VCaP (cell line): ENCODE data around the gene GPRASP1.
"Not testable (repeated sequence)": the region's sequence is repeated elsewhere in the genome, so short reads cannot be mapped to it uniquely, and the experiment has no call there.

ENCODE experiments used
- H3K27ac ChIP-seq: fragments of 450-650 bp; 2 replicates; pipeline ENCODE4 v1.5.1; 2017
- TF ChIP-seq, protein P1 (sequence below): fragments of 450-650 bp; conservative IDR thresholded peaks from 2 replicates; pipeline ENCODE4 v1.5.1; 2017; ENCODE audit warnings: mild to moderate bottlenecking, moderate library complexity

GPRASP1 gene

DNA sequence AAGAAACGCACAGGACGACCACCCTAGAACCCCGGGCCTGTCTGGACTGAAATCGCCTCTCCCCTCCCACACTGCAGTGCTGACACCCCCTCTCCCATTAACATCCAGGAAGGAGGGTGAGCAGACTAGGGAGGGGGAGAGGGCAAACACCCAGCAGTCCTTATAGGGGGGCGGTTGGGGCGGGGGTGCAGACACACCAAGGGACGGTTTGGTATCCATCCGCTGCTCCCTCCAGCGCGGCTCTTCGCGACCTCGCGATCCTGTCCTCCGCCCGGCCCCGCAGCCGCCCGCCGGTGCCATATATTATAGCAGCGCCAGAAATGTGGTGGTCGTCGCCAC, 411 bp upstream of the GPRASP1 start:
- TF ChIP-seq, protein P1, sequence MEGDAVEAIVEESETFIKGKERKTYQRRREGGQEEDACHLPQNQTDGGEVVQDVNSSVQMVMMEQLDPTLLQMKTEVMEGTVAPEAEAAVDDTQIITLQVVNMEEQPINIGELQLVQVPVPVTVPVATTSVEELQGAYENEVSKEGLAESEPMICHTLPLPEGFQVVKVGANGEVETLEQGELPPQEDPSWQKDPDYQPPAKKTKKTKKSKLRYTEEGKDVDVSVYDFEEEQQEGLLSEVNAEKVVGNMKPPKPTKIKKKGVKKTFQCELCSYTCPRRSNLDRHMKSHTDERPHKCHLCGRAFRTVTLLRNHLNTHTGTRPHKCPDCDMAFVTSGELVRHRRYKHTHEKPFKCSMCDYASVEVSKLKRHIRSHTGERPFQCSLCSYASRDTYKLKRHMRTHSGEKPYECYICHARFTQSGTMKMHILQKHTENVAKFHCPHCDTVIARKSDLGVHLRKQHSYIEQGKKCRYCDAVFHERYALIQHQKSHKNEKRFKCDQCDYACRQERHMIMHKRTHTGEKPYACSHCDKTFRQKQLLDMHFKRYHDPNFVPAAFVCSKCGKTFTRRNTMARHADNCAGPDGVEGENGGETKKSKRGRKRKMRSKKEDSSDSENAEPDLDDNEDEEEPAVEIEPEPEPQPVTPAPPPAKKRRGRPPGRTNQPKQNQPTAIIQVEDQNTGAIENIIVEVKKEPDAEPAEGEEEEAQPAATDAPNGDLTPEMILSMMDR: no peak
- no peak overlapping the region for H3K27ac ChIP-seq

DNA sequence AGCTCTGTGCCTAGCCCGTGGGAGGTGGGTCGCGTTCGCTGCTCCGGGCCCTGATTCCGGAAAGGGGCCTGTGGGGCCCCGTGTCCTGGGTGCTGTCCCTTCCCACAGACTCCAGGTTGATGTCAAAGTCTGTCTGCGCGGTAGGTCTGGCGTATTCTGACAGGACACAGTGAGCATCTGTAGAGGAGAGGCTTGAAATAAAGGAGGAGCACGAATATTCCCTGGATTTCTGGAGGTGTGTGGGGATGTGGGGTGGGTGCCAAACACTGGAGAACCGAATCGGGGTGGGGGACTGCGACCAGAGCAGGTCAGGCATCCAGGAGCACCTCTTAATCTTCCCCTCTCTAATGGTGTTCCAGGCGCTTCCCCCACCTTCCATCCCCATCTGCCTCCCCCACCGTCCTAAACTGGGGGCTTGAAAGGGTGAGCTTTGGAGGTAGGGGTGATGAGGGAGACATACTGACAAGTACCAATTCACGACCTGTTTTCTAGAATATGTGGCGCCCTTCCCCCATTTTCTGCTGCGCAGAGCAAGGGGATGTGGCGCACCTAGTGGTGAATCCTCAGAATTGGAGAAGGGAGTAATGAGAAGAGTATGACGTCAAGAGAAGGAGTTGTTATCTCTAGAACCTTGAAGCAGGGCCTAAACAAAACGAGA, 877 bp downstream of the GPRASP1 start:
- no peak overlapping the region for H3K27ac ChIP-seq

DNA sequence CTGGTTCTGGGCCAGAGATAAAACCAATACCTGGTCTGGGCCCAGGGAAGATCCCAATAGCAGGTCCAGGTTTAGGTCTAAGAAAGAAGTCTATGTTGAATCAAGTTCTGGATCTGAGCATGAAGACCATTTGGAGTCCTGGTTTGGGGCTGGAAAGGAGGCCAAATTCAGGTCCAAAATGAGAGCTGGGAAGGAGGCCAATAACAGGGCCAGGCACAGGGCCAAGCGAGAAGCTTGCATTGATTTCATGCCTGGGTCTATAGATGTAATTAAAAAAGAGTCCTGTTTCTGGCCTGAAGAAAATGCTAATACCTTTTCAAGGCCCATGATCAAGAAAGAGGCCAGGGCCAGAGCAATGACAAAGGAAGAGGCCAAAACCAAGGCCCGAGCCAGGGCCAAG, 3.4 kb downstream of the GPRASP1 start:
- no peak overlapping the region for H3K27ac ChIP-seq
- TF ChIP-seq, protein P1: no peak

More for the DNA sequence above, 877 bp downstream of the GPRASP1 start:
- TF ChIP-seq, protein P1: no peak

DNA sequence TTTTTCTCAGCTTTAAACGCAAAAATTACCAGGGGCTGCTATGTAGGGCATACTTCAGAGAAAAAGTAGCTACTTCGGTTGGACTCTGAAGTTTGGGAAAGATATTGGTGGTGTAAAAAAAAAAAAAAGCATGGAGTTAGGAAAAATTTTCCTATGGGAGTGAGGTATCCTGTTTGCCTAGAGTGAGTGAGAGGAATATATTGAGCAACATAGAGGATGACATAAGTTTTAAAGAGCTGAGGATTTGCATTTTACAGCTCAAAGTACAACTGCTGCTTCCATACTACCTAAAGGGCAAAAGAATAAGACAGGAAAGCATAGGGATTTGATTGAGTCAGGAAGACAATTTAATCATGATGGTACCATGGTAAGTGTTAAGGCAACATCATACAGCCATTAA, 7.3 kb downstream of the GPRASP1 start:
- TF ChIP-seq, protein P1: no peak
- no peak overlapping the region for H3K27ac ChIP-seq

DNA sequence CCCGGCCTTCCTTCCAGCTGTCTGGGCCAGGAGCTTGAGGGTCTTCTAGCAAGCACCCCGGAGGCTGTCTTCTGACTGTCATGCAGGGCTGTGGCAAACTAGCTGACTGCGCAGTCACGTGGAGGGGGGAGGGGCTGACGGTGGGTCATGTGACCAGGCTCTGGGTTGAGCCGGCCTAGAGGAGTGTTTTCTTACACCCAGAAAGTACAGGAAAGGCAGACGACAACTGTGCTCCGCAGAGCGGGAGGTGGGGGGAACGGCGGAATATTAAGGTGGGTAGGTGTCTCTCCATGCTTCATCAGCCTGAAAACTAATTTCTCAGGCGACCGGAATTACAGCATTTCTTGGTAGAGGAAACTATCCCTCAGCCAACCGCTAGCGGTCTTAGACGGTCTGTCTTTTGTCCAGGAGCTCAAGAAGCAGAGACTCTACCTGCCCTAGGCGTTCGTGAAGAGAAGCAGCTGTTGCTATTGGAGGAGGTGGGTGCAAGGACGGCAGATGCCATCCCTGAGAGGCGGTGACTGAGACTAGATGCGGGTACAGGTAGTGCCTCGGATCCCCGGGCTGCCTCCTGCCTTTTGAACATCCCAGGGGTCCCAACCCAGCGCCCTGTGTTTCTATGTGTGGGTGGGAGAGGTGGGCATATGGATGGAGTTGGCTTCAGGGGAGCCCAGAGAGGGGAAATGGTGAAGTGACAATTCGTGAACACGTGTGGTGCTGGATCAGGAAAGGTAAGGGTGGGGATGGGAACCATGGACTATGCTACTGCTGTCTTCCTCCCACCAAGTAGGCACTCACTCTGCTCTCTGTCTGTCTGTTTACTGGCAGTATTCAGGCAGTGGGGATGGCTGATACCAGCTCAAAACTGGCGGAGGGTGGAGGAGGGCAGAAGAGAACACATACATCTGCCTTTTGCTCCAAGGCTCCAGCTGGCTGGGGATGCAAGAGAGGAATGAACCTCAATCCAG, 8.8 kb downstream of the GPRASP1 start:
- TF ChIP-seq, protein P1: no peak
- no peak overlapping the region for H3K27ac ChIP-seq

DNA sequence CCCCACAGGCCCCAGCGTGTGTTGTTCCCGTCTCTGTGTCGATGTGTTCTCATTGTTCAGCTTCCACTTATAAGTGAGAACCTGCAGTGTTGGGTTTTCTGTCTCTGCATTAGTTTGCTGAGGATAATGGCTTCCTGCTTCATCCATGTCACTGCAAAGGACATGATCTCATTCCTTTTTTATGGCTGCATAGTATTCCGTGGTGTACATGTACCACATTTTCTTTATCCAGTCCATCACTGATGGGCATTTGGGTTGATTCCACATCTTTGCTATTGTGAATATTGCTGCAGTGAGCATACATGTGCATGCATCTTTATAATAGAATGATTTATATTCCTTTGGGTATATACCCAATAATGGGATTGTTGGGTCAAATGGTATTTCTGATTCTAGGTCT, 12.5 kb downstream of the GPRASP1 start:
- not testable (repeated sequence) for H3K27ac ChIP-seq

DNA sequence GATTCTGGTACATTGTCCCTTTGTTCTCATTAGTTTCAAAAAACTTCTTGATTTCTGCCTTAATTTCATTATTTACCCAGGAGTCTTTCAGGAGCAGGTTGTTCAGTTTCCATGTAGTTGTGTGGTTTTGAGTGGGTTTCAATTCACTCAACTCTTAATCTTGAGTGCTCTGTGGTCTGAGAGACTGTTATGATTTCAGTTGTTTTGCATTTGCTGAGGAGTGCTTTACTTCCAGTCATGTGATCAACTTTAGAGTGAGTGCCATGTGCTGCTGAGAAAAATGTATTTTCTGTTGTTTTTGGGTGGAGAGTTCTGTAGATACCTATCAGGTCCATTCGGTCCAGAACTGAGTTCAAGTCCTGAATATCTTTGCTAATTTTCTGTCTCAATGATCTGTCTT, 15.8 kb downstream of the GPRASP1 start:
- H3K27ac ChIP-seq: not testable (repeated sequence)

DNA sequence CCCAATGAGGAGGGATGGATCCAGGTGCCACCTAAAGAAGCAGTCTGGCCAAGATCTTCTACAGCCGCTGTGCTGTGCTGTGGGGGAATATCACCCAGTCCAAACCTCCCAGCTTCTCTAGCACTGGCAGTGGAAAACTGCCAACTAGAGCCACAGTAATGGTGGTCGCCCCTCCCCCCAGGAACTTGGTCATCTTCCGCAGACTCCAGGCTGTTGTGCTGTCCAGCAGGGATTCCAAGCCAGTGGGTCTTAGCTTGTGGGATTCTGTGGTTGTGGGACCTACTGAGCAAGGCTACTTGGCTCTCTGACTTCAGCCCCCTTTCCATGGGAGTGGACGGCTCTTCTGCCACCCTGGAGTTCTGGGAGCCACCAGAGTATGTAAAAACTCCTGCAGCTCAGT, 18.2 kb downstream of the GPRASP1 start:
- TF ChIP-seq, protein P1: no peak
- H3K27ac ChIP-seq: no peak overlapping the region
